ENCODE data around the gene CDON.
"Not testable (repeated sequence)": the region's sequence is repeated elsewhere in the genome, so short reads cannot be mapped to it uniquely, and the experiment has no call there.

The CDON gene

GRCh38 chr11:125992893-125993292 is 69.8 kb downstream of the CDON start:
- DNase-seq, result no peak

- no peak for DNase-seq
Measured at GRCh38 chr11:125990244-125990643, 72.4 kb downstream of the CDON start.

DNA sequence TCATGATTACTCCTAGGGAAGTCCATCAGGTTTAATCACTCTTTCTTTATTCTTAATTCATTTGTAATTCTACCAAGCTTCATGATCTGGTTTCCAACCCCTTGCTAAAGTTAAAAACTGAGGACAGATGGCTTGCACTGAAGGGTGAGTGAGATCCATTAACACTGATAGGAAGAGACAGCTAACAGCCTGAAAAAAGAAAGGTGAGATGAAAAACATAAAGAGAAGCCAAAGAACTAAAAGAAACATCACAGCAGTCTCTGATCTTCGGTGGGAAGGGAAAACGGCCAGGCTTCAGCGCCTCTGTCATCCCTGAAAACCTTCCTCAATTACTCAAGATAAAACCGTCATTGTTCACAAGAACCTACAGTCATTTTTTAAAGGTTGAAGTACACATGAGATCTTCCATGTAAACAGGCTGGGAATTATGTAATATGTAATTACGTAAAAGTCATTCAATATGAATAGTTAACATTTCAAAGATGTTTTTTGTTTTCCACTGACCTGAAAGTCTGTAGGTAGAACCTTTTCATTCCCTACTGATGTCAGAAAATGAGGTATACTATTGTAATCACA is 75.5 kb downstream of the CDON start:
- no peak for DNase-seq

DNA sequence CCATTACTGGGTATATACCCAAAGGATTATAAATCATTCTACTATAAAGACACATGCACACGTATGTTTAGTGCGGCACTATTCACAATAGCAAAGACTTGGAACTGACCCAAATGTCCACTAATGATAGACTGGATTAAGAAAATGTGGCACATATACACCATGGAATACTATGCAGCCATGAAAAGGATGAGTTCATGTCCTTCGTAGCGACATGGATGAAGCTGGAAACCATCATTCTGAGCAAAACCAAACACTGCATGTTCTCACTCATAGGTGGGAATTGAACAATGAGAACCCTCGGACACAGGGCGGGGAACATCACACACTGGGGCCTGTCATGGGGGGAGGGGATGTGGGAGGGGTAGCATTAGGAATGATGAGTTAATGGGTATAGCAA is 76.7 kb downstream of the CDON start:
- not testable (repeated sequence) for DNase-seq

GRCh38 chr11:125982348-125982730 is 80.3 kb downstream of the CDON start:
- DNase-seq, result no peak

DNA sequence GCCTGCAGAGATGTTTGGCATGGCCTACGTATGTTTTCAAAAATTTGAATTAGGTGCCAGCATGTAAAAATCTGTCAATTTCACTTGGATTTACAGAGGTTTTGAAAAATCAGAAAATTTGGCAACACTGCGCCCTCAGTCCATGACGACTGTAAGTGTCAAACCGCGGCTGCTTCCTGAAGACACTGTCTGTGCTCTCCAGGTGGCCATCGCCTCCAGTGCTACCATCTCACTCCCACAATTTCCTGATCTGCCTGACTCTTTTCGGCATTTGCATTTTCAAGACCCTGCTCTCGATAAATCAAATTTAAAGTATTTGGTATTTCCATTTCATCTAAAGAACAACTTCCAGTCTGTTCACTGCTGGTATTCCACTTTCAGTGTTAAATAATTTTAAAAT is 82.2 kb downstream of the CDON start:
- DNase-seq, result no peak

DNA sequence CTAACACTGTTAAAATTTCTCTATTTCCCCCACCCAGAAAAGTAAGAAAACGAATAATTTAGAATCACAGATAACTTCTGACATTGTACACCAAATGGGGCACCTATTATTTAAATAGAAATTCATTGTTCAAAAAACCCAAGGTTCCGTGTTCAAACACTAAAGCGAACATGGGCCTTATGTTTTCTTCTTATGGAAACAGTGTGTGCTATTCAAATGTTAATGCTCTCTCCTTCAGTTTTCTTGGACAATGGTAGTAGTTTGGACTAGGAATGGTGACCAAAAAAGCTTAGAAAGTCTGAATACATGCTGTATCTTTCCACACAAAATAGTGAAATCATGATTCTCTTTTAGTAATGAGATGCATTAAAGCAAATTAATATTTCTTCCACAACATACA is 83.2 kb downstream of the CDON start:
- no peak for DNase-seq

GRCh38 chr11:125978778-125979407 is 83.8 kb downstream of the CDON start:
- DNase-seq, result no peak

DNA sequence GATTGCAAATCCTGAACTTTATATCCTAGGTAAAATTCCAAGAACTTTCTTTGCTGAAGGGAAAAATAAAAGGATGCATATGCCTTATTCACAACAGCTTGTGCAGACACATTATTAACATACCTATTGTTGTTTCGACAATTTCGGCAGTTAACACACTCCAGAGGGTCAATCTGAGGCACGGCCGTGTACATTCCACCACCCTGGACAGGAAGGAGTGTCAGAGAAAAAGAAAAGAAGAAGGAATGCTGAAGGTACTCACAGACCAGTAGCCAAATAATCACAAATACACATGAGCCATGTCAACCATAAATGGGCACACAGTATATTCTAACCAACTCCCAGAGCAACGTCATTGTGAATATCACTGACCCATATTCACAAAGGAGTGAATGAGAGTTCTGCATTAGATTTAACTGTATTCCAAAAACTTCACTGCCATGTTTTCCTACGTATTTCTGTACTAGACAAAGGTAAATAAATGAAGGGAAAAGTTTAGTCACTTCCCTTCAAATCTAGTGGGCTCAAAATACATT is 84.4 kb downstream of the CDON start:
- DNase-seq, result no peak

DNA sequence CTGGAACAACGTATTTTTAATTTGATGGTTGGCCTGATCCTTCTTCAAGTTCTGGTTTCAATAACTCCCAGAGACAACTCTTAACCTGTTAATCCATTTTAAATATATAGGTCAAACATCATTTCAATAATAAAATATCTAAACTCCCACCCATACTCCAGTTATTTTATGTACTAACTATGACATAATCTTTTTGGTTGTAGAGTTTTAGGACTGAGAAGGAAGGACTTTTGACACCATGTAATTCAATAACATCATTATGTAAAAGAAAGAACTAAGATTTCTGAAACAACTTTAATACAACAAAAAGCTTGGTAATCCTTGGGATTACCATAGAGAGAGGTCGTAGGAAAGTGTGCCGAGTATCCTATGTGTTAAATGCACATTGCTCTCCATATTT is 85.3 kb downstream of the CDON start:
- no peak for DNase-seq

DNA sequence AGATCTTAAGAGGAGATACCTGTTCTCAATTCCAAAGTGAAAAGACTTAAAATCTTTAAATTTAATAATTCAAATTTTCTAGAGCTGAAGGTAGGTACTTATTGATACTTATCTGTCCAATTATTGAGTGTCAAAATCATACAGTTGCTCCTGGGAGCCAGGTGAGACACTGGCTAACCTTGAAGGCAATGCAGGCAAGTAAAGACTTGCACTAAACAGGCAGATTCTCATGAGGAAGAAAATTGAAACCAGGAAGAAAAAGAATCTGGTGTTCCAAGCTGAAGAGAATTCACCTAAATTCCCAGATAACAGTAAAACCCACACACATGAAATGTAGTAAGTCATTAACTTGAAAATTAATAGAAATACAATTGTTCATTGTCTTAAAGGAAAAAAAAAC is 86.5 kb downstream of the CDON start:
- no peak for DNase-seq

DNA sequence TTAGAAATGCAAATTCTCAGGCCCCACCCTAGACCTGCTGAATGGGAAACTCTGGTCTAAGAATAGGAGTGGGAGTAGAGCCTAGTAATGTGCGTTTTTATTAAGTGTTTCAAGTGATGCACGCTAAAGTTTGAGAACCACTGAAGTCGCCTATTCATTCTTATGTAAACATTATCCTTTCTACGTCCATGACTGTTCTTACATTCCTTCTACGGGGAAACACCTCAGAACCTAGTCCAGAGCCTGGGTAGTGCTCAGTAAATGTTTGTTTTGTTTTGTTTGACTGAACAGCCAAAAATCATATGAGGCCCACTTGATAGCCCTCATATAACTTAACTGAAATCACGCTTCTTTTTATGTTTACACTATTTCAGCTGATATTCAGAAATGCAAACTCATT is 87.0 kb downstream of the CDON start:
- no peak for DNase-seq

DNA sequence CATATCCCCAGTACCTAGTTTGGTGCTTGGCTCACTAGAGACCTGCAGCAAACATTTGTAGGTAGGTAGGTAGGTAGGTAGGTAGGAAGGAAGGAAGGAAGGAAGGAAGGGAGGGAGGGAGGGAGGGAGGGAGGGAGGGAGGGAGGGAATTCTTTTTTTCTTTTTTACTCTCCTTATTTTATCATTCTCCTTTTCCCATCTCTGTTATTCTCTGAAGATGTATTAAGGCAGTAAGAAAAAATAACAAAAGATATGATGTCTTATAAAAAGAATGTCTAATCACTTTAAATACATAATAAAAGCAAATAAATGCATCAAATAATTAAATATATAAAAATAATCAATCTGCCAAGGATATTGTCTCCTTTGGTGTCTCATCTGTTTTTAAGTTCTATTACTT is 88.4 kb downstream of the CDON start:
- DNase-seq, result no peak

- DNase-seq, result no peak
Measured at GRCh38 chr11:125971618-125972017, 91.0 kb downstream of the CDON start.

DNA sequence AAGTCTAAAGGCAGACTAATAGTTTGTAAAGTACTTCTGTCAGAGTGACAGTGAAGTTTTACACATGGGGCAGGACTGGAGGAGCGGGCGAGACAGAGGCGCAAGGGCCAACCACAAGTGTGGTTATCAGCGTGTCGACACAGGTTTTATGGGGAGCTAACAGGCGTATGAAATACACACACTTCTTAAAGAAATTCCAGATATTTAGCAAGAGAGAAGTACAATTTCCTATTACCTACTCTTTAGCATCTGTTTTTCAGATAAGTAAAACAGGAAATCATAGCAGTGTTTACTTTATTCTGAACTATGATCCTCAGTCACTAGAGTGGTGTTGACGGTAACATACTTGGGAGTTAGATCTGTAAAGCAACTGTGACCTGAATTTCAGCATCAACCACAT is 94.3 kb downstream of the CDON start:
- no peak for DNase-seq

GRCh38 chr11:125967515-125967914 is 95.2 kb downstream of the CDON start:
- DNase-seq, result no peak

- no peak for DNase-seq
Measured at GRCh38 chr11:125960771-125961170, 101.9 kb downstream of the CDON start.

DNA sequence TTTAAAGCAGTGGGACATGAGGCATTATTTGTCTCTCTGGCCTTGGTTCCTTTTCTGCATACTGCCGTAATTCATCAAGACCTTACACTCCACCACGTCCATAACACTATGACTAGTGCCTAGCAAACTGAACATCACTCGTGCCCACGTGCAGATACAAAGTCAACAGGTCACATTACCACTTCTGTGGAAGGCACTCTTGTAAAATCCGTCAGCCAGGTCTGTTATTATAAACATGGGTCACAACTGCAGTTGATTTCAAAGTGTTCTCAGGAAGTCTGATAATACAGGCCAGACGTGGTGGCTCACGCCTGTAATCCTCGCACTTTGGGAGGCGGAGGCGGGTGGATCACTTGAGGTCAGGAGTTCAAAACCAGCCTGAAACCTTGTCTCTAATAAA is 102.7 kb downstream of the CDON start:
- DNase-seq, result no peak

GRCh38 chr11:125959511-125959910 is 103.2 kb downstream of the CDON start:
- DNase-seq, result no peak

- DNase-seq, result no peak
Measured at GRCh38 chr11:125958872-125959400, 103.7 kb downstream of the CDON start.

DNA sequence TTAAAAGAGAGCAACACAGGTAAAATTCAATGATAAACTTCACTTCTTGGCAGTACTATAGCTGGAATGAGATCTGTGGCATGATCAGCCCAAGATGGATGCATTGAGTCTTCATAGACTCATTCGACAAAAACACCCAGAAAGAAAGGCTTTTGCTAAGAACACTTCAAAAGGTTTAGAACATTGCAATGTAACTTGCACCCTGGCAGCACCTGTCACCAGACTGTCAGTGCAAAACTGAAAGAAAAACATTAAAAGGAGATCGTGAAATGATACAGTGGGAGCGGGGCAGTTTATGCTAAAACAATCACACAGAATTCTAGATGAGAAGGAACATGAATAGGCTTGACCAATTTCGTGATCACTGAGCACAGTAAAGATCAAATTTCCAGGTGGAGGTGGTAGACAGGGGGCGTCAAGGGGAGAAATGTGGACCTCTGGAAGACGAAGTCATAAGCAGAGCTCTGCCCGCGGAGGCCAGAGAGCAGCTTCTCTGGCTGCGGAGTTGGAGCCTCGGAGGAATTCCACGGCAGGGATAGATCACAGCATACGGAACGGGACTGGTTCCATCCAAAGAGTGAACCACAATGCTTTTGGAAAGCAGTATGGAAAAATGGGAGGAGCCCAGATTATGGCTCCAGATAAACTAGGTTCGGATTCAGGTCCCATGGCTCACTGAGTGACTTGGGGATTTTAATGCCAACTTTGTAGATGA is 104.9 kb downstream of the CDON start:
- no peak for DNase-seq

DNA sequence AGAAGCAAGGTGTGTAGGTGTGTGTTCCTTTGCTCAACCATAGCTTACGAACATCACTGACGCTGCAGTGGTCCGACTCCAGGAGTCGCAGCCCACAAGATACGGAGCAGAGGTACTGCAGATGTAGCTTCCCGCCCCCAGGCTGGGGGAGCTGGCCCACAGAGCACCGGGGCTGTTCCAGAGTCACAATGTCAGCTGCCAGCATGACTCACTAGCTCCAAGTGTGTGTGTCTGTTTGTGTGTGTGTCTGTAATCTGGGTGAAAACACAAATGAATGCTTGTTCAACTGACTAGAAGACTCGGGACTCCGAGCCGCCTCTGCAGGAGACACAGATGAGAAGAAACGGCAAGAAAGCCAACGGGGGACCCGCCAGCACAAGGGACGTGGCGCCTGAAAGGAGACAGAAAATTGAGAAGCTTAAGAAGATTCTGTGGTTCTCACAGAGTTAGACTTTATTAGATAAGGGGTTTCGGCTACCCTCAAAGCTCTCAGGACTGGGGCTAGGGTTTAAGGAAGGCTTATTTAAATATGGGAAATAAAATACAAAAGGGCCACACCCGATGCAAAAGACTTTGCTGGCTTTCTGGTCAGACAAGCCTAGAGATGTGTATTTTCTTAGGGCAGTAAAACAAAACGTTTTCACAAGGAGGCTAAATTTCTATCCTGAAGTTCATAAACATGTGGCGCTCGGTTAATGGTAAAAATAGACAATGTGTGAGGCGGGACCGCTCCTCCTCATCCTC is 106.1 kb downstream of the CDON start:
- no peak for DNase-seq

DNA sequence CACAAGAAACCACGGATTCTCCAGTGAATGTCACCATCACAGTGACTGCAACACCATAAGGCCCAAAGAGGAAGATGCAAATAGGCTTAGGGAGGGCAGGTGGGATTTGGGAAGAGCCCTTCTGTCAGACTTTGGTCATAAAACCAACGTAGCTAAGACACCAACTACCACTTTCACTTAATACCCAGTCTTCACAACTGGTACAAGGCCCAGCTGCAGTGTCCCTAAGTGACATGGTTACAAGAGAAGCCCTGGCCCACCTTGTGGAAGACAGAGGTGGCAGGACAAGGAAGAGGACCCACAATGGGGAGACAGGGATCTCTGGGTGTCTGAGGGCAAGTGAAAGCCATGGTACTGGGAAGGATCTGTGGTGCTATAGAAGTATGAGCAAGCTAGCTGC is 106.8 kb downstream of the CDON start:
- no peak for DNase-seq

Data from NCI-H748 treated with DMSO at 0.1 percent for 48 hours (cell line).